HepG2 (cell line): ENCODE measurements around the gene RNF208. TPM values are rescaled to one million over a fixed set of nuclear protein-coding genes. Genes with fewer than 3 reads are reported as not detected.

Source experiments
- CCAR2 ChIP-seq: fragments of 200-400 bp; formaldehyde crosslinking; optimal IDR thresholded peaks from 2 replicates; pipeline ENCODE3; 2018; ENCODE audit warnings: low read depth, mild to moderate bottlenecking, low read length, moderate library complexity
- GABPB1 ChIP-seq: IDR thresholded peaks from 2 replicates; pipeline ENCODE4 v1.6.1; 2016; ENCODE audit warnings: mild to moderate bottlenecking, missing genetic modification reagents, moderate library complexity, missing compliant biosample characterization
- KIAA2018 ChIP-seq: sonication (generic); formaldehyde crosslinking; IDR thresholded peaks from 2 replicates; pipeline ENCODE4 v1.5.0; 2020; ENCODE audit warnings: mild to moderate bottlenecking, missing genetic modification reagents, borderline replicate concordance
- MIER2 ChIP-seq: IDR thresholded peaks from 2 replicates; pipeline ENCODE4 v1.6.1; 2016; ENCODE audit warnings: missing biosample characterization, missing genetic modification reagents
- MXD1 ChIP-seq: sonication (generic); formaldehyde crosslinking; IDR thresholded peaks from 2 replicates; pipeline ENCODE4 v1.4.0; 2020; ENCODE audit warnings: mild to moderate bottlenecking, missing genetic modification reagents
- NCOR1 ChIP-seq: fragments of 200-600 bp; sonication (generic); IDR thresholded peaks from 2 replicates; pipeline ENCODE4 v1.7.0; 2017; ENCODE audit warnings: antibody characterized with exemption, low read length, borderline replicate concordance
- NR2F6 ChIP-seq, 2 experiments: IDR thresholded peaks; 2 replicates each; pipeline ENCODE4 v1.6.1; 2016; ENCODE audit warnings: antibody characterized with exemption in 1 of 2, mild to moderate bottlenecking in 1 of 2
- PAXIP1 ChIP-seq: sonication (generic); formaldehyde crosslinking; conservative IDR thresholded peaks from 2 replicates; pipeline ENCODE4 v1.4.0; 2020; ENCODE audit warnings: mild to moderate bottlenecking, missing genetic modification reagents, moderate library complexity
- RELA ChIP-seq: sonication (generic); formaldehyde crosslinking; IDR thresholded peaks from 2 replicates; pipeline ENCODE4 v1.4.0; 2020; ENCODE audit warnings: missing genetic modification reagents
- SP1 ChIP-seq, 2 experiments: fragments of 450-650 bp in 1 of 2; sonication (generic) in 1 of 2; formaldehyde crosslinking in 1 of 2; IDR thresholded peaks; 2 replicates each; pipeline versions ENCODE4 v1.4.0 to v1.6.1; 2016 to 2020; ENCODE audit warnings: missing genetic modification reagents in 1 of 2
- SRSF4 ChIP-seq: fragments of 200-400 bp; formaldehyde crosslinking; IDR thresholded peaks from one replicate; pipeline ENCODE4 v1.6.1; 2018; ENCODE audit warnings: mild to moderate bottlenecking, low read depth, low read length, moderate library complexity; ENCODE audit not compliant: poor library complexity, severe bottlenecking
- ZNF260 ChIP-seq: sonication (generic); formaldehyde crosslinking; IDR thresholded peaks from 2 replicates; pipeline ENCODE4 v1.4.0; 2020; ENCODE audit warnings: missing genetic modification reagents, low read depth, mild to moderate bottlenecking, borderline replicate concordance
- ZNF576 ChIP-seq: sonication (generic); formaldehyde crosslinking; IDR thresholded peaks from 2 replicates; pipeline ENCODE4 v1.4.0; 2020; ENCODE audit warnings: mild to moderate bottlenecking, missing genetic modification reagents
- ZNF644 ChIP-seq: IDR thresholded peaks from 2 replicates; pipeline ENCODE4 v1.6.1; 2016; ENCODE audit warnings: low read depth
- polyA plus RNA-seq, 8 experiments: library from polyadenylated mRNA; depleted of rRNA in 3 of 8; stranded (reverse) in 7 of 8; unstranded in 1 of 8; fragments of >200 nt; fragmentation: Illumina TruSeq in 4 of 8; extraction: Trizol in 4 of 8; gene quantifications; 2 replicates each; pipeline versions ENCODE4 v1.2.1 to v1.2.3, GENCODE V29; 2011 to 2016; ENCODE audit warnings: low read depth in 4 of 8, missing spikeins in 1 of 8, mixed read lengths in 1 of 8; ENCODE audit not compliant: insufficient read depth in 1 of 8
- total RNA-seq, 5 experiments: library from RNA; depleted of rRNA; stranded (reverse); fragments of >200 nt; fragmentation: Illumina TruSeq; extraction: Trizol; gene quantifications; 2 replicates each; pipeline ENCODE4 v1.2.3, GENCODE V29; 2016; ENCODE audit warnings: low read depth in 1 of 5

The RNF208 gene
- total and polyA plus RNA-seq, 2 of the 13 experiments (the other 11 are each of a cell fraction or from before 2014, with no cell fraction given): 1.6 to 2.1 TPM

- TF ChIP-seq KIAA2018 (CRISPR knock-in tag) (no peak), PAXIP1 (0 out of 2 replicates have a peak, but pooled peaks have one; percentile 7), ZNF260 (CRISPR knock-in tag) (no peak), RELA (CRISPR knock-in tag) (no peak), MXD1 (no peak), ZNF576 (no peak), NCOR1 (no peak), CCAR2 (no peak), GABPB1 (peak; percentile 98), ZNF644 (CRISPR knock-in tag) (no peak), NR2F6 (IDR thresholded peaks at IDR 0.05) (no peak), NR2F6 (CRISPR knock-in tag; IDR thresholded peaks at IDR 0.05) (0 out of 2 replicates have a peak, but pooled peaks have one; percentile 38), MIER2 (CRISPR knock-in tag) (no peak), SRSF4 (no peak), SP1 (IDR thresholded peaks at IDR 0.05) (no peak), SP1 (CRISPR knock-in tag; IDR thresholded peaks at IDR 0.05) (peak; percentile 80)
Measured at GRCh38 chr9:137205126-137206069, 16.6 kb downstream of the RNF208 start, which contains the start of the genes NDOR1 and TMEM203 (continued).
